K562 (cell line): Measurements from ENCODE around the gene SYNGR3. TPM values are rescaled to one million over a fixed set of nuclear protein-coding genes. Genes with fewer than 3 reads are reported as not detected.
A peak's percentile ranks its signal among the peaks of the same experiment; 100 is the strongest.

ENCODE experiments used
- ATAC-seq: fragments of 200-7000 bp; cut with Tn5 transposase; 3 replicates; pipeline ENCODE4 v1.9.1; 2020; ENCODE audit warnings: moderate library complexity
- BruUV-seq: library from RNA; stranded (reverse); fragments of 400-500 nt; replicated peaks from 2 replicates; lab custom pipeline; 2021; lab: Mats Ljungman, UMichigan
- CTCF ChIA-PET: fragments of 300-600 bp; formaldehyde crosslinking; extraction: SDS; loops from one replicate; lab custom pipeline; 2021; ENCODE audit warnings: low intra/inter-chr PET ratio; lab: Yijun Ruan, JAX
- POLR2A ChIA-PET: fragments of 300-600, 350-650 bp; sonication (Branson Sonifier 250); formaldehyde crosslinking; extraction: SDS; loops from one replicate; lab custom pipeline; 2021; ENCODE audit warnings: antibody characterized with exemption, inconsistent platforms; lab: Yijun Ruan, JAX
- DNase-seq, 4 experiments: peaks; one replicate each; pipeline versions ENCODE4 v3.0.0 to v3.0.0-alpha.2; 2011 to 2018; ENCODE audit warnings: low spot score in 3 of 4, mixed read lengths in 3 of 4; ENCODE audit errors: extremely low read depth in 1 of 4
- FAIRE-seq: peaks from 2 replicates; lab custom pipeline; 2011; peaks lifted over from hg19 to GRCh38; lab: Jason Lieb, UNC
- H2AFZ ChIP-seq: 2 replicates; pipeline ENCODE4 v1.6.0; 2011; ENCODE audit warnings: low read depth, low read length, control low read depth, inconsistent platforms
- H3K27ac ChIP-seq: fragments of 200-600 bp; 3 replicates; pipeline ENCODE4 v1.8.0; 2011; ENCODE audit warnings: low read depth, mild to moderate bottlenecking, control low read depth, inconsistent platforms, low read length, moderate library complexity, mixed read lengths; ENCODE audit errors: extremely low read depth
- H3K27me3 ChIP-seq, 2 experiments: fragments of 300-600 bp in 1 of 2; 2 replicates in 1 of 2; 3 replicates in 1 of 2; pipeline versions ENCODE4 v1.6.0 to v1.8.0; 2011; ENCODE audit warnings: inconsistent platforms in 2 of 2, low read length in 2 of 2, mild to moderate bottlenecking in 1 of 2, mixed read lengths in 1 of 2, moderate library complexity in 1 of 2; ENCODE audit not compliant: control insufficient read depth in 2 of 2, insufficient read depth in 2 of 2
- H3K36me3 ChIP-seq: fragments of 300-600 bp; 3 replicates; pipeline ENCODE4 v1.8.0; 2011; ENCODE audit warnings: mild to moderate bottlenecking, low read length, inconsistent platforms; ENCODE audit not compliant: control insufficient read depth, insufficient read depth
- H3K4me1 ChIP-seq, 2 experiments: fragments of 200-600 bp in 1 of 2; replicated peaks in 1 of 2; 2 replicates in 1 of 2; 3 replicates in 1 of 2; pipeline versions ENCODE4 v1.5.1 to v1.8.0; 2011; ENCODE audit warnings: inconsistent platforms in 2 of 2, low read length in 2 of 2, mild to moderate bottlenecking in 1 of 2, mixed read lengths in 1 of 2, moderate library complexity in 1 of 2; ENCODE audit not compliant: control insufficient read depth in 2 of 2, insufficient read depth in 2 of 2
- H3K4me2 ChIP-seq: 2 replicates; pipeline ENCODE4 v1.6.1; 2011; ENCODE audit warnings: low read length, control low read depth, inconsistent platforms, mixed read lengths; ENCODE audit not compliant: insufficient read depth
- H3K4me3 ChIP-seq: fragments of 200-600 bp; sonication (generic), shearing (Covaris generic); 2 replicates; pipeline ENCODE4 v1.5.1; 2016; ENCODE audit warnings: control low read depth, inconsistent platforms
- H3K79me2 ChIP-seq: fragments of 200-600 bp; 3 replicates; pipeline ENCODE4 v1.8.0; 2011; ENCODE audit warnings: low read length, inconsistent platforms; ENCODE audit not compliant: control insufficient read depth, insufficient read depth
- H3K9ac ChIP-seq, 2 experiments: 2 replicates each; pipeline versions ENCODE4 v1.6.0 to v1.6.1; 2011; ENCODE audit warnings: low read depth in 2 of 2, low read length in 2 of 2, control low read depth in 1 of 2, inconsistent platforms in 1 of 2, mild to moderate bottlenecking in 1 of 2, mixed read lengths in 1 of 2; ENCODE audit not compliant: insufficient read depth in 1 of 2
- H3K9me1 ChIP-seq: one replicate; pipeline ENCODE4 v1.6.0; 2011; ENCODE audit warnings: inconsistent platforms, mild to moderate bottlenecking, low read length, moderate library complexity; ENCODE audit not compliant: control insufficient read depth, insufficient read depth
- H3K9me3 ChIP-seq: replicated peaks from 2 replicates; pipeline ENCODE4 v1.5.1; 2011; ENCODE audit warnings: low read depth, low read length, inconsistent platforms; ENCODE audit not compliant: control insufficient read depth, insufficient read depth
- H4K20me1 ChIP-seq: replicated peaks from 2 replicates; pipeline ENCODE4 v1.6.1; 2011; ENCODE audit warnings: low read length, inconsistent platforms, mixed read lengths; ENCODE audit not compliant: control insufficient read depth, insufficient read depth
- BCOR ChIP-seq: fragments of 450-650 bp; IDR thresholded peaks from 2 replicates; pipeline ENCODE4 v1.6.1; 2016
- EZH2 ChIP-seq: IDR thresholded peaks from 2 replicates; pipeline ENCODE4 v1.6.1; 2012; ENCODE audit warnings: low read depth, mild to moderate bottlenecking, inconsistent platforms, low read length, borderline replicate concordance
- FOS ChIP-seq: IDR thresholded peaks from 3 replicates; pipeline ENCODE4 v1.6.1; 2011; ENCODE audit not compliant: insufficient read length; ENCODE audit errors: extremely low read depth
- HLTF ChIP-seq: fragments of 450-650 bp; IDR thresholded peaks from 2 replicates; pipeline ENCODE4 v1.6.1; 2016
- L3MBTL2 ChIP-seq: fragments of 450-650 bp; IDR thresholded peaks from 2 replicates; pipeline ENCODE4 v1.6.1; 2016; ENCODE audit warnings: mild to moderate bottlenecking, moderate library complexity
- NFXL1 ChIP-seq: fragments of 450-650 bp; formaldehyde crosslinking; IDR thresholded peaks from 2 replicates; pipeline ENCODE4 v1.4.0; 2021; ENCODE audit warnings: mild to moderate bottlenecking
- NR2C2 ChIP-seq, 2 experiments: fragments of 200-800 bp in 1 of 2; sonication (Bioruptor generic) in 1 of 2; sonication (generic) in 1 of 2; formaldehyde crosslinking in 1 of 2; IDR thresholded peaks; 2 replicates each; pipeline versions ENCODE4 v1.6.1 to v1.8.0; 2016 to 2022; ENCODE audit warnings: mild to moderate bottlenecking in 1 of 2, missing compliant biosample characterization in 1 of 2, missing genetic modification characterization in 1 of 2, missing genetic modification reagents in 1 of 2
- RBFOX2 ChIP-seq: fragments of 200-400 bp; formaldehyde crosslinking; IDR thresholded peaks from 2 replicates; pipeline ENCODE4 v1.6.1; 2017; ENCODE audit warnings: low read depth, mild to moderate bottlenecking, low read length, moderate library complexity
- TEAD4 ChIP-seq, 2 experiments: sonication (generic) in 1 of 2; formaldehyde crosslinking in 1 of 2; IDR thresholded peaks; 2 replicates each; pipeline versions ENCODE4 v1.6.1 to v1.8.0; 2012 to 2022; ENCODE audit warnings: borderline replicate concordance in 1 of 2, inconsistent platforms in 1 of 2, low read length in 1 of 2, mild to moderate bottlenecking in 1 of 2, missing genetic modification reagents in 1 of 2
- ZBTB7A ChIP-seq: IDR thresholded peaks from 2 replicates; pipeline ENCODE4 v1.6.1; 2011; ENCODE audit warnings: low read depth, mild to moderate bottlenecking, low read length, moderate library complexity, borderline replicate concordance; ENCODE audit not compliant: control insufficient read depth
- ZFX ChIP-seq: sonication (generic); formaldehyde crosslinking; IDR thresholded peaks from 2 replicates; pipeline ENCODE4 v1.8.0; 2022; ENCODE audit warnings: mild to moderate bottlenecking, missing genetic modification reagents, moderate library complexity
- ZKSCAN8 ChIP-seq: fragments of 200-800 bp; sonication (Bioruptor generic); IDR thresholded peaks from 2 replicates; pipeline ENCODE4 v1.6.1; 2016; ENCODE audit warnings: missing genetic modification characterization, missing compliant biosample characterization
- WGBS: fragments of 100-300 bp; shearing (Covaris generic); methylation state at CpG from one replicate; pipeline ENCODE4 v1.1.6; 2016; ENCODE audit warnings: low coverage, mixed read lengths; ENCODE audit not compliant: insufficient coverage; ENCODE audit errors: missing lambda C conversion rate; 5-methylcytosine and 5-hydroxymethylcytosine counted together
- in situ Hi-C: fragments of 300-500 bp; cut with MboI; formaldehyde crosslinking; loops from 4 replicates; pipeline ENCODE4 v1.15.0; 2018; ENCODE audit warnings: inconsistent platforms, mixed read lengths
- intact Hi-C: fragments of 100-400 bp; cut with micrococcal nuclease; formaldehyde crosslinking; loops from 2 replicates; pipeline ENCODE4 v1.14.2; 2022
- polyA plus RNA-seq, 8 experiments: library from polyadenylated mRNA; depleted of rRNA in 4 of 8; stranded (reverse) in 5 of 8; unstranded in 3 of 8; fragments of >200 nt; fragmentation: Nextera tagmentation in 2 of 8; fragmentation: Illumina TruSeq in 1 of 8; extraction: Ambion mirVana in 2 of 8; extraction: Trizol in 1 of 8; gene quantifications; 2 replicates each; pipeline versions ENCODE4 v1.2.1 to v1.2.3, GENCODE V29; 2011 to 2014; ENCODE audit warnings: inconsistent platforms in 1 of 8, missing spikeins in 1 of 8
- total RNA-seq, 7 experiments: library from RNA; depleted of rRNA in 6 of 7; stranded (reverse); fragments of >200 nt in 6 of 7; fragmentation: Illumina TruSeq in 2 of 7; extraction: Trizol in 2 of 7; gene quantifications; 2 replicates each; pipeline versions ENCODE4 v1.2.1 to v1.2.3, GENCODE V29; 2011 to 2021; ENCODE audit warnings: low replicate concordance in 1 of 7
- TF ChIP-seq, protein P1 (sequence below), 3 experiments: IDR thresholded peaks in 2 of 3; conservative IDR thresholded peaks in 1 of 3; 2 replicates each; pipeline ENCODE4 v1.5.1; 2011 to 2012; ENCODE audit warnings: low read length in 3 of 3, mild to moderate bottlenecking in 3 of 3, control low read depth in 2 of 3, improper control_type of control experiment in 1 of 3, inconsistent platforms in 1 of 3, low read depth in 1 of 3, mixed read lengths in 1 of 3, moderate library complexity in 1 of 3; ENCODE audit not compliant: insufficient read depth in 2 of 3
- TF ChIP-seq, protein P2 (sequence below), 2 experiments: IDR thresholded peaks; 2 replicates each; pipeline ENCODE4 v1.6.1; 2011; ENCODE audit warnings: borderline replicate concordance in 1 of 2, control low read depth in 1 of 2, low read depth in 1 of 2, low read length in 1 of 2, mild to moderate bottlenecking in 1 of 2, mixed read lengths in 1 of 2, moderate library complexity in 1 of 2; ENCODE audit not compliant: insufficient read depth in 1 of 2, insufficient read length in 1 of 2, poor library complexity in 1 of 2, severe bottlenecking in 1 of 2; ENCODE audit errors: extremely low read depth in 1 of 2
- TF ChIP-seq, protein P3 (sequence below), 2 experiments: fragments of 250-450 bp in 1 of 2; fragments of 450-650 bp in 1 of 2; sonication (Bioruptor Pico) in 1 of 2; IDR thresholded peaks; 2 replicates each; pipeline versions ENCODE4 v1.6.1 to v1.8.0; 2016 to 2021; ENCODE audit warnings: mild to moderate bottlenecking in 2 of 2, moderate library complexity in 2 of 2, missing compliant biosample characterization in 1 of 2, missing genetic modification characterization in 1 of 2

SYNGR3 gene
- total and polyA plus RNA-seq, 9 of the 15 experiments (the other 6 are each of a cell fraction or from before 2014, with no cell fraction given) = 3.7 to 69.2 (median 36.3) TPM

DNA sequence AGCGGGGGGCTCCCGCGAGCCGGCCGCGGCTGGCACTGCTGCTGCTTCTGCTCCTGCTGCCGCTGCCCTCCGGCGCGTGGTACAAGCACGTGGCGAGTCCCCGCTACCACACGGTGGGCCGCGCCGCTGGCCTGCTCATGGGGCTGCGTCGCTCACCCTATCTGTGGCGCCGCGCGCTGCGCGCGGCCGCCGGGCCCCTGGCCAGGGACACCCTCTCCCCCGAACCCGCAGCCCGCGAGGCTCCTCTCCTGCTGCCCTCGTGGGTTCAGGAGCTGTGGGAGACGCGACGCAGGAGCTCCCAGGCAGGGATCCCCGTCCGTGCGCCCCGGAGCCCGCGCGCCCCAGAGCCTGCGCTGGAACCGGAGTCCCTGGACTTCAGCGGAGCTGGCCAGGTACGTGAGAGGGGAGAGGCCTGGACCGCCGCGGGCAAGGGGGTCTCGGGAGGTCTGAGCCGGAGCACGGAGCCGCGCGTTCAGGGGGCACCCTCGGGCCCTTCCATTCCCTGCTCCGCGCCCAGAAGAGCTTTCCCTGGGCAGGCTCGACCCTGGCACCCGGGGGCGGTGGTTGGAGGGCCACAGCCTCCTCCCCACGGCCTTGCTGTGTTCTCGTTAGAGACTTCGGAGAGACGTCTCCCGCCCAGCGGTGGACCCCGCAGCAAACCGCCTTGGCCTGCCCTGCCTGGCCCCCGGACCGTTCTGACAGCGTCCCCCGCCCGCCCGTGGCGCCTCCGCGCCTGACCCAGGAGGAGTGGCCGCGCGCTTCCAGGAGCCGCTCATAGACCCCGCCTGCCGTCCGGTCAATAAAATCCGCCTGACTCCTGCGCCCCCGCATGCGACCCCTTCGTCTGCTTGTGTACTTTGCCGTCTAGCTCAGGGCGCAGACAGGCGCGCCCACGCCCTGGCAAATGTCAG, 30.4 kb downstream of the SYNGR3 start:
- H2AFZ ChIP-seq = peak overlapping the region; percentile 62; the same call in 1 of the 2 replicates
- intact Hi-C loops (loop anchor here (5.0 kb wide), 1 partner anchor 247 kb away; the partner anchor contains the start of gene RNPS1), in situ Hi-C loops (loop anchor here (5.0 kb wide), 1 partner anchor 122 kb away; no protein-coding TSS in a partner anchor)
- CTCF ChIA-PET = no interaction called here
- no peaks in the 10 kb centered on the region for H3K79me2 ChIP-seq
- H4K20me1 ChIP-seq = no peaks in the 10 kb centered on the region
- no peak for FAIRE-seq
- H3K4me1 ChIP-seq = peaks cover 16 to 64% of the 10 kb centered on the region in 2 experiments; a peak in 4 of 5 replicates
- WGBS = 36% methylated on average over 53 of the region's 96 CpGs
- ATAC-seq = 0 out of 3 replicates have a peak, but pooled peaks have one; percentile 7
- H3K9ac ChIP-seq = peak overlapping the region in 1 of 2 experiments; percentile 77; a peak in 2 of 4 replicates
- DNase-seq = peak; percentile 32 to 54 (median 48)
- no peaks in the 10 kb centered on the region for H3K27me3 ChIP-seq
- no peaks in the 10 kb centered on the region for H3K36me3 ChIP-seq
- H3K4me2 ChIP-seq = no peak overlapping the region
- H3K27ac ChIP-seq = no peak overlapping the region
- no TSS peak for BruUV-seq
- POLR2A ChIA-PET = interaction anchor here (0.6 to 1.0 kb wide), 5 partner anchors 17 to 134 kb away, joined by 3 to 4 read pairs (median 3); partner anchors contain the start of gene RPS2
- no peaks in the 10 kb centered on the region for H3K9me1 ChIP-seq
- H3K4me3 ChIP-seq = peak overlapping the region; percentile 11
- H3K9me3 ChIP-seq = no peaks in the 10 kb centered on the region
- TF ChIP-seq TEAD4 (IDR thresholded peaks at IDR 0.05; ENCODE audit: low read length) = no peak
- TF ChIP-seq TEAD4 (CRISPR knock-in tag; IDR thresholded peaks at IDR 0.05; ENCODE audit: borderline replicate concordance) = no peak
- no peak for TF ChIP-seq BCOR
- TF ChIP-seq L3MBTL2 = peak; percentile 40; the same call in 1 of the 2 replicates
- TF ChIP-seq, protein P1, sequence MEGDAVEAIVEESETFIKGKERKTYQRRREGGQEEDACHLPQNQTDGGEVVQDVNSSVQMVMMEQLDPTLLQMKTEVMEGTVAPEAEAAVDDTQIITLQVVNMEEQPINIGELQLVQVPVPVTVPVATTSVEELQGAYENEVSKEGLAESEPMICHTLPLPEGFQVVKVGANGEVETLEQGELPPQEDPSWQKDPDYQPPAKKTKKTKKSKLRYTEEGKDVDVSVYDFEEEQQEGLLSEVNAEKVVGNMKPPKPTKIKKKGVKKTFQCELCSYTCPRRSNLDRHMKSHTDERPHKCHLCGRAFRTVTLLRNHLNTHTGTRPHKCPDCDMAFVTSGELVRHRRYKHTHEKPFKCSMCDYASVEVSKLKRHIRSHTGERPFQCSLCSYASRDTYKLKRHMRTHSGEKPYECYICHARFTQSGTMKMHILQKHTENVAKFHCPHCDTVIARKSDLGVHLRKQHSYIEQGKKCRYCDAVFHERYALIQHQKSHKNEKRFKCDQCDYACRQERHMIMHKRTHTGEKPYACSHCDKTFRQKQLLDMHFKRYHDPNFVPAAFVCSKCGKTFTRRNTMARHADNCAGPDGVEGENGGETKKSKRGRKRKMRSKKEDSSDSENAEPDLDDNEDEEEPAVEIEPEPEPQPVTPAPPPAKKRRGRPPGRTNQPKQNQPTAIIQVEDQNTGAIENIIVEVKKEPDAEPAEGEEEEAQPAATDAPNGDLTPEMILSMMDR (IDR thresholded peaks at IDR 0.05 in 2 of 3, conservative IDR thresholded peaks at IDR 0.05 in 1 of 3; ENCODE audit: insufficient read depth in 2 of 3, low read depth in 1 of 3, low read length in 3 of 3) = 0 out of 6 replicates have a peak, but pooled peaks of 1 of the 3 experiments have one; percentile 12
- TF ChIP-seq, protein P2, sequence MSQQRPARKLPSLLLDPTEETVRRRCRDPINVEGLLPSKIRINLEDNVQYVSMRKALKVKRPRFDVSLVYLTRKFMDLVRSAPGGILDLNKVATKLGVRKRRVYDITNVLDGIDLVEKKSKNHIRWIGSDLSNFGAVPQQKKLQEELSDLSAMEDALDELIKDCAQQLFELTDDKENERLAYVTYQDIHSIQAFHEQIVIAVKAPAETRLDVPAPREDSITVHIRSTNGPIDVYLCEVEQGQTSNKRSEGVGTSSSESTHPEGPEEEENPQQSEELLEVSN (IDR thresholded peaks at IDR 0.05; ENCODE audit: borderline replicate concordance in 1 of 2, extremely low read depth in 1 of 2, insufficient read depth in 1 of 2, insufficient read length in 1 of 2, low read depth in 1 of 2, low read length in 1 of 2, poor library complexity in 1 of 2, severe bottlenecking in 1 of 2) = peak in 1 of 2 experiments; percentile 76
- TF ChIP-seq NFXL1 = no peak
- TF ChIP-seq FOS = no peak
- TF ChIP-seq NR2C2 (CRISPR knock-in tag; IDR thresholded peaks at IDR 0.05) = no peak
- no peak for TF ChIP-seq NR2C2 (tag; IDR thresholded peaks at IDR 0.05)
- TF ChIP-seq, protein P3, sequence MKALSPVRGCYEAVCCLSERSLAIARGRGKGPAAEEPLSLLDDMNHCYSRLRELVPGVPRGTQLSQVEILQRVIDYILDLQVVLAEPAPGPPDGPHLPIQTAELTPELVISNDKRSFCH (CRISPR knock-in tag; IDR thresholded peaks at IDR 0.05) = no peak
- TF ChIP-seq, protein P3 (tag; IDR thresholded peaks at IDR 0.05) = no peak
- TF ChIP-seq ZFX (CRISPR knock-in tag) = peak; percentile 28; the same call in 1 of the 2 replicates
- TF ChIP-seq EZH2 = no peak
- TF ChIP-seq RBFOX2 = peak; percentile 28; the same call in 1 of the 2 replicates
- no peak for TF ChIP-seq HLTF
- peak; percentile 74; the same call in 1 of the 2 replicates for TF ChIP-seq ZBTB7A
- no peak for TF ChIP-seq ZKSCAN8 (CRISPR knock-in tag)
